ENCODE results near the gene RNF212B.
A peak's percentile ranks its signal among the peaks of the same experiment; 100 is the strongest.
"Not testable (repeated sequence)": the region's sequence is repeated elsewhere in the genome, so short reads cannot be mapped to it uniquely, and the experiment has no call there.

The RNF212B gene

GRCh38 chr14:23243066-23243465, 5.3 kb downstream of the RNF212B start:
- no peak for DNase-seq (ENCODE audit: low read depth in 2 of 2)

GRCh38 chr14:23245282-23245681, 7.5 kb downstream of the RNF212B start:
- no peak for DNase-seq (ENCODE audit: low read depth in 2 of 2)

- no peak for DNase-seq (ENCODE audit: low read depth in 2 of 2)
Measured at GRCh38 chr14:23248601-23249000, 10.9 kb downstream of the RNF212B start.

GRCh38 chr14:23249824-23250223, 12.1 kb downstream of the RNF212B start:
- no peak for DNase-seq (ENCODE audit: low read depth in 2 of 2)

- no peak for DNase-seq (ENCODE audit: low read depth in 2 of 2)
Measured at GRCh38 chr14:23252006-23252405, 14.3 kb downstream of the RNF212B start.

- DNase-seq (ENCODE audit: low read depth in 2 of 2), result no peak
Measured at GRCh38 chr14:23252420-23253333, 14.9 kb downstream of the RNF212B start.

- DNase-seq (ENCODE audit: low read depth in 2 of 2), result no peak
Measured at GRCh38 chr14:23258256-23258655, 20.5 kb downstream of the RNF212B start.

- no peak for DNase-seq (ENCODE audit: low read depth in 2 of 2)
Measured at GRCh38 chr14:23259426-23259825, 21.7 kb downstream of the RNF212B start.

- not testable (repeated sequence) for DNase-seq (ENCODE audit: low read depth in 2 of 2)
Measured at GRCh38 chr14:23260849-23261248, 23.1 kb downstream of the RNF212B start.

GRCh38 chr14:23269193-23269592, 31.5 kb downstream of the RNF212B start:
- no peak for DNase-seq (ENCODE audit: low read depth in 2 of 2)

- DNase-seq (ENCODE audit: low read depth in 2 of 2), result no peak
Measured at GRCh38 chr14:23275412-23275811, 37.7 kb downstream of the RNF212B start.

- DNase-seq (ENCODE audit: low read depth in 2 of 2), result no peak
Measured at GRCh38 chr14:23277189-23277588, 39.5 kb downstream of the RNF212B start.

- DNase-seq (ENCODE audit: low read depth in 2 of 2), result not testable (repeated sequence)
Measured at GRCh38 chr14:23277928-23278327, 40.2 kb downstream of the RNF212B start.

- DNase-seq (ENCODE audit: low read depth in 2 of 2), result no peak
Measured at GRCh38 chr14:23281247-23281646, 43.5 kb downstream of the RNF212B start.

- no peak for DNase-seq (ENCODE audit: low read depth in 2 of 2)
Measured at GRCh38 chr14:23284654-23285529, 47.2 kb downstream of the RNF212B start.

GRCh38 chr14:23285530-23286019, 47.8 kb downstream of the RNF212B start:
- DNase-seq (ENCODE audit: low read depth in 2 of 2), result no peak

- DNase-seq (ENCODE audit: low read depth in 2 of 2), result peak; percentile 94 to 95
Measured at GRCh38 chr14:23286020-23286901, 48.5 kb downstream of the RNF212B start, which contains the start of gene HOMEZ. Gene HOMEZ, minus strand, starts transcription at chr14:23286132. Its CDS starts 180 bp downstream, at chr14:23285952.

GRCh38 chr14:23286902-23287479, 49.3 kb downstream of the RNF212B start:
- DNase-seq (ENCODE audit: low read depth in 2 of 2), result no peak

- no peak for DNase-seq (ENCODE audit: low read depth in 2 of 2)
Measured at GRCh38 chr14:23294734-23295561, 57.2 kb downstream of the RNF212B start.

Measured in activated CD8-positive, alpha-beta memory T cell treated with anti-CD3 and anti-CD28 coated beads for 4 hours (primary cell).